Measurements from ENCODE around the gene CD300LF. TPM values are rescaled to one million over a fixed set of nuclear protein-coding genes. Genes with fewer than 3 reads are reported as not detected.

The CD300LF gene
- polyA plus RNA-seq, 3 donors, result 112 to 184 (median 175) TPM

DNA sequence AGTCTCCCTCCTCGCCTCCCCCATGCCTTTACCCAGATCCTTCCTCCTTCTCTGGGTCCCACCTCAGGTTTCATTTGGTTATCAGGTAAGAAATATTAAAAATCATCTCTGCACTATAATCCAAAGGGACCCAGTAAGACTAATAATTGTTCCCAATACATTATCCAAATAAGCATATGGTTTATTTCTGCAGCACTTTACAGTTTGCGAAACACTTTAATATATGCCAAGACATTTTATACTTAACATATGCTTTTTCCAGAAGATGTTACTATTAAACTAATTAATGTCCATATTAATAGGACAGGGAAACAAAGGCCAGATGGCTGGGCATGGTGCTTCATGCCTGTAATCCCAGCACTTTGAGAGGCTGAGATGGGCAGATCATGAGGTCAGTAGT lies 33.3 kb downstream of the CD300LF start:
- Mint-ChIP-seq H3K27me3 (ENCODE audit: low read depth in 3 of 3) (peaks cover 0 to 9% (median under 1%) of the 10 kb centered on the region in 3 donors), H3K36me3 (peaks cover 4 to 8% of the 10 kb centered on the region in 2 donors), H3K4me3 (no peak overlapping the region), H3K9me3 (no peaks in the 10 kb centered on the region), H3K27ac (peak overlapping the region in 1 of 7 donors; percentile 11), H3K4me1 (peaks cover 67% of the 10 kb centered on the region)
- H3K27ac ChIP-seq (ENCODE audit: low read depth in 1 of 2, low read length in 2 of 2), result no peak overlapping the region
- H3K4me2 ChIP-seq (replicated peaks; ENCODE audit: extremely low read depth, low read length, poor library complexity, severe bottlenecking), result no peak overlapping the region
- no peaks in the 10 kb centered on the region for H3K79me2 ChIP-seq (ENCODE audit: insufficient read depth, low read length)
- H3K36me3 ChIP-seq (replicated peaks in 1 of 2; ENCODE audit: control insufficient read depth in 1 of 2, insufficient read depth in 2 of 2, low read length in 2 of 2), result no peaks in the 10 kb centered on the region
- H3K9me3 ChIP-seq (replicated peaks in 1 of 2; ENCODE audit: control insufficient read depth in 1 of 2, insufficient read depth in 1 of 2, low read length in 2 of 2), result no peaks in the 10 kb centered on the region
- intact Hi-C loops (cut with micrococcal nuclease), result loop anchor here in 1 of 2 donors (5.0 kb wide), 1 partner anchor 33 kb away; the partner anchor contains the start of gene CD300LF
- H4K20me1 ChIP-seq (ENCODE audit: insufficient read depth, low read length), result no peaks in the 10 kb centered on the region
- H2AFZ ChIP-seq (ENCODE audit: insufficient read depth, low read depth, low read length, poor library complexity, severe bottlenecking), result no peak overlapping the region
- no peak for TF ChIP-seq CTCF (IDR thresholded peaks at IDR 0.05)
- no peaks in the 10 kb centered on the region for H3K27me3 ChIP-seq (ENCODE audit: control insufficient read depth in 2 of 2, insufficient read depth in 2 of 2, low read length in 2 of 2)
- H3K4me1 ChIP-seq (ENCODE audit: control insufficient read depth in 1 of 2, insufficient read depth in 2 of 2, low read length in 2 of 2), result peaks cover 71 to 74% of the 10 kb centered on the region in 2 donors
- no CpG with 5 or more reads among the region's 2 CpGs for WGBS (ENCODE audit: insufficient coverage)
- no peak overlapping the region for H3K9ac ChIP-seq (ENCODE audit: insufficient read depth, low read length, poor library complexity, severe bottlenecking)
- DNase-seq, result no peak
- no peak overlapping the region for H3K4me3 ChIP-seq (replicated peaks in 1 of 3; ENCODE audit: low read depth in 2 of 3, low read length in 3 of 3)

DNA sequence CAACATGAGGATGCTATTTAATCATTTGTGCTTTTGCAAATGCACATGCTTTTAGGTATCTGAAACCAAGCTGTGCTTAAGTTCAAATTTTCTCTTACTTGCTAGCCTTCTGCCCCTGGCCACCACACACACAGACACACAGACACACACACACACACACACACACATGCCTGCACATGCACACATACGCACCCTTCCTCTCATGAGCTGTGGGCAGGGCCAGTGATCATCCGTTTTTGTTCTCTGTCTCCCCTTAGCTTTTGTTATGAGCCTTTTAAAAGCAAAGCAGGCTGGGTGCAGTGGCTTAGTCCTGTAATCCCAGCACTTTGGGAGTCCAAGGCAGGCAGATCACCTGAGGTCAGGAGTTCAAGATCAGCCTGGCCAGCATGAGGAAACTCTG lies 34.2 kb downstream of the CD300LF start:
- Mint-ChIP-seq H3K27ac (peak overlapping the region in 4 of 7 donors; percentile 15 to 74 (median 50)), H3K27me3 (ENCODE audit: low read depth in 3 of 3) (peaks cover 0 to 7% (median under 1%) of the 10 kb centered on the region in 3 donors), H3K36me3 (peaks cover 4 to 5% of the 10 kb centered on the region in 2 donors), H3K4me1 (peaks cover 64% of the 10 kb centered on the region), H3K9me3 (no peaks in the 10 kb centered on the region), H3K4me3 (no peak overlapping the region)
- Histone ChIP-seq H3K4me2 (replicated peaks; ENCODE audit: extremely low read depth, low read length, poor library complexity, severe bottlenecking) (no peak overlapping the region), H3K36me3 (replicated peaks in 1 of 2; ENCODE audit: control insufficient read depth in 1 of 2, insufficient read depth in 2 of 2, low read length in 2 of 2) (no peaks in the 10 kb centered on the region), H3K9ac (ENCODE audit: insufficient read depth, low read length, poor library complexity, severe bottlenecking) (no peak overlapping the region), H3K9me3 (replicated peaks in 1 of 2; ENCODE audit: control insufficient read depth in 1 of 2, insufficient read depth in 1 of 2, low read length in 2 of 2) (no peaks in the 10 kb centered on the region), H3K4me3 (replicated peaks in 1 of 3; ENCODE audit: low read depth in 2 of 3, low read length in 3 of 3) (no peak overlapping the region), H3K27me3 (ENCODE audit: control insufficient read depth in 2 of 2, insufficient read depth in 2 of 2, low read length in 2 of 2) (no peaks in the 10 kb centered on the region), H3K27ac (ENCODE audit: low read depth in 1 of 2, low read length in 2 of 2) (no peak overlapping the region), H2AFZ (ENCODE audit: insufficient read depth, low read depth, low read length, poor library complexity, severe bottlenecking) (no peak overlapping the region), H3K4me1 (ENCODE audit: control insufficient read depth in 1 of 2, insufficient read depth in 2 of 2, low read length in 2 of 2) (peaks cover 64 to 65% of the 10 kb centered on the region in 2 donors), H4K20me1 (ENCODE audit: insufficient read depth, low read length) (no peaks in the 10 kb centered on the region), H3K79me2 (ENCODE audit: insufficient read depth, low read length) (no peaks in the 10 kb centered on the region)
- TF ChIP-seq CTCF (IDR thresholded peaks at IDR 0.05), result no peak
- no peak for DNase-seq
- intact Hi-C loops (cut with micrococcal nuclease), result loop anchor here in 1 of 2 donors (5.0 kb wide), 1 partner anchor 34 kb away; the partner anchor contains the start of gene CD300LF
- 16% methylated on average over 2 of the region's 2 CpGs for WGBS (ENCODE audit: insufficient coverage)

All from CD14-positive monocyte (primary cell).